AG10803 (cell line): ENCODE measurements around the gene CBY2.
A peak's percentile ranks its signal among the peaks of the same experiment; 100 is the strongest.

Experiments used
- DNase-seq: peaks from one replicate; pipeline ENCODE4 v3.0.0; 2010; ENCODE audit warnings: low read depth
- H3K4me3 ChIP-seq: 2 replicates; pipeline ENCODE4 v1.5.1; 2011; ENCODE audit warnings: mild to moderate bottlenecking, low read length, control low read depth
- TF ChIP-seq, protein P1 (sequence below): conservative IDR thresholded peaks from 2 replicates; pipeline ENCODE4 v1.5.1; 2011; ENCODE audit warnings: mild to moderate bottlenecking, low read length, control low read depth, inconsistent platforms

The CBY2 gene

DNA sequence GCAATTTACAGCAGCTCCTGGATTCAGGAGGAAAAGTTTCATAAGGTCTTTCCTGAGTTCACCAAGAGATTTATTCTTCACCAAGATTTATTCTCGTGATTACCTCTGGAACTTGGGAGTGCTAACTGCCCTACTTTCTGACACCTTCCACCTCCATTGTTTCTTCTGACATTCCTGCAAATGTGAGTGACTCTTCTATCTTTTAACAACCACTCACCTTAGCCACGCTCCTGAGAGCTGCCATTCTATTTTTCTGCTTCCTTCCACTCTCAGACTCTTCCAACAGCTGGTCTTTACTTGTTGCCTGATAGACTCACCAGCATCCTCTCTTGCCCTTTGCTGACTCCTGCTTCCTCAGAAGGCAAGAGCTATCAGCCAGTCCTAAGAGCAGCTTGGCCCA is 11.5 kb upstream of the CBY2 start:
- no peak overlapping the region for H3K4me3 ChIP-seq
- TF ChIP-seq, protein P1, sequence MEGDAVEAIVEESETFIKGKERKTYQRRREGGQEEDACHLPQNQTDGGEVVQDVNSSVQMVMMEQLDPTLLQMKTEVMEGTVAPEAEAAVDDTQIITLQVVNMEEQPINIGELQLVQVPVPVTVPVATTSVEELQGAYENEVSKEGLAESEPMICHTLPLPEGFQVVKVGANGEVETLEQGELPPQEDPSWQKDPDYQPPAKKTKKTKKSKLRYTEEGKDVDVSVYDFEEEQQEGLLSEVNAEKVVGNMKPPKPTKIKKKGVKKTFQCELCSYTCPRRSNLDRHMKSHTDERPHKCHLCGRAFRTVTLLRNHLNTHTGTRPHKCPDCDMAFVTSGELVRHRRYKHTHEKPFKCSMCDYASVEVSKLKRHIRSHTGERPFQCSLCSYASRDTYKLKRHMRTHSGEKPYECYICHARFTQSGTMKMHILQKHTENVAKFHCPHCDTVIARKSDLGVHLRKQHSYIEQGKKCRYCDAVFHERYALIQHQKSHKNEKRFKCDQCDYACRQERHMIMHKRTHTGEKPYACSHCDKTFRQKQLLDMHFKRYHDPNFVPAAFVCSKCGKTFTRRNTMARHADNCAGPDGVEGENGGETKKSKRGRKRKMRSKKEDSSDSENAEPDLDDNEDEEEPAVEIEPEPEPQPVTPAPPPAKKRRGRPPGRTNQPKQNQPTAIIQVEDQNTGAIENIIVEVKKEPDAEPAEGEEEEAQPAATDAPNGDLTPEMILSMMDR, result no peak
- DNase-seq, result no peak

DNA sequence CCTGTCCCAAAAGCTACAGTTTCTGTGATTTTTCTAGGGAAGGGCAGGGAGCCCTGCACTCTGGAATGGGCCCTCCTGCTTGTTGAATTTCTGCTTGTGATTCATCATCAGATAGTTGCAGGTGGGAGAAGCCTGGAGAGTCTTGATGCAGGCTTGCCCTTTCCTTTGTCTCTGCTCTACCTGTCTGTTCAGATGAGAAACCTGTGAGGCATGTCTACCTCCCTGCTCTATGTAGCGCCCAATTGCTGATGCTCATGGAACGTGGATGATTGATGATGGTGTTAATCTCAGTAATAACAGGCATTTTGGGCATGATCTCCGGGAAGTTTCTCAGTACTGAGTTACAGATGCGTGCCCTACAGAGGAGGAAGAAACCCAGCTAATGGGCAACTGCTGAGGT is 10.9 kb upstream of the CBY2 start:
- TF ChIP-seq, protein P1, result no peak
- no peak for DNase-seq

DNA sequence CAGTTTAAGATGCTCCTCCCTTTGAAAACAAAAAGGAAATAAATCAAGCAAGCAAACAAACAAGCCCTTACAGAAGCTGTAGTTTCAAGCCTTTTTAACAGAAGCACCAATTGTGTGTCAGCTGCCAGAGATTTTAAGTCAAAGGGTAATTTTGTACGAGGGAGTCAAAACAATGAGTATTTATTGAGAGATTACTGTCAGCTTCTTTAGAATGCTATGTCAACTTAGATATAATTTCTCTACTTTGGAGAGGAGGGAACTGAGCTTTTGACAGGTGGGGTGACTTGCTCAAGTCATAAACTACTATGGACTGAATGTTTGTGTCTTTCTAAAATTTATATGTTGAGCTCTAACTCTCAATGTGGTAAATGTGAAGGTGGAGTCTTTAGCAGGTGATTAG is 10.5 kb upstream of the CBY2 start:
- H3K4me3 ChIP-seq, result no peak overlapping the region
- TF ChIP-seq, protein P1, result no peak
- no peak for DNase-seq

More for the DNA sequence above, 10.9 kb upstream of the CBY2 start:
- no peak overlapping the region for H3K4me3 ChIP-seq

DNA sequence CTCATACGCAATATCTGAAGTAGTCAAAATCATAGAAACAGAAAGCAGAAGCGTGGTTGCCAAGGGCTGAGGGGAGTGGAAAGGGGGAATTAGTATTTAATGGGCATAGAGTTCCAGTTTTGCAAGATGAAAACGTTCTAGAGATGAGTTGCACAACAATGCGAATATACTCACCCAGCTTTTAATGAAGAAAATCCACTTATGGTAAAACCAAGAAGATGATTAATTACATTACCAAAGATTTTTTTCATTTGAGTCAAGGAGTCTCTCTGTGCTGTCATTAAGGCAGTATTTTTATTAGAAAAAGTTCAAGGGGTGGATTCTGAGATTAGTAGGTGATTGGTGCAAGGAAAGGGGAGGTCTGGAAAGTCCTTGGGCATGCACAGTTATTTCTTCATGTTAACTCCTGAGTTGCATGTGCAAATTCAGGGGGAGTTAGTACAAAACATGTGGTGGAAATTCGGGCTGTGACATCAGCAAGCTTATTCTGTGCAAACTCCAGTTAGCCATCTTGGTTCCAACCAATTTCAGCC is 6.9 kb upstream of the CBY2 start:
- H3K4me3 ChIP-seq, result no peak overlapping the region
- TF ChIP-seq, protein P1, result no peak
- peak; percentile 17 for DNase-seq

DNA sequence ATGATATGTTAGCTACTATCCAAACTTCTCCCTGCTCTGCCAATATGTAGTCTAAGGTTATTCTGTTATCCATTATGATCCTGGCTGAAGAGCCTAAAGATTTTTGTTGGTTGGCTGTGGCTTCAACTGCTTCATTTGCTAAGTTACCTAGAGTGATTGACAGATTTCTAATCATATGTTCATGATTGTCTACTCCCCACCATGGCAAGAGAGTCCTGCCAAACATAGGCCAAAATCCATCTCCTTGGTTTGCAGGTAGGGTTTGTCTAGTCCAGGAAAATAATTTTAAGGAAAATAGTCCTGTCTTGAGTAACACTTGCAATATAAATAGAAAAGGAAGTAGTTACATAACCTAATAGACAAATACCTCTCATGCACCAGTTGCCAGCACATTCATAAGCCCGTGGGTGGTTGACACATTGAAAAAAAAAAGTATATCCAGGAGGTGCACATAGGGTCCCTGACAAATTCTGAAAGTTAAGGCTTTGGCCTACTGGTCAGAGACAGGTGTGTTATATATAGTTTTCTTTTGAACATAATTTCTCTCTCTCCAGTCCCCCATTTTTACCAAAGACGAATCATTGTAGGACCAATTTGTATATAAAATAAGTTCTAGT is 5.4 kb upstream of the CBY2 start:
- TF ChIP-seq, protein P1, result no peak
- no peak overlapping the region for H3K4me3 ChIP-seq

DNA sequence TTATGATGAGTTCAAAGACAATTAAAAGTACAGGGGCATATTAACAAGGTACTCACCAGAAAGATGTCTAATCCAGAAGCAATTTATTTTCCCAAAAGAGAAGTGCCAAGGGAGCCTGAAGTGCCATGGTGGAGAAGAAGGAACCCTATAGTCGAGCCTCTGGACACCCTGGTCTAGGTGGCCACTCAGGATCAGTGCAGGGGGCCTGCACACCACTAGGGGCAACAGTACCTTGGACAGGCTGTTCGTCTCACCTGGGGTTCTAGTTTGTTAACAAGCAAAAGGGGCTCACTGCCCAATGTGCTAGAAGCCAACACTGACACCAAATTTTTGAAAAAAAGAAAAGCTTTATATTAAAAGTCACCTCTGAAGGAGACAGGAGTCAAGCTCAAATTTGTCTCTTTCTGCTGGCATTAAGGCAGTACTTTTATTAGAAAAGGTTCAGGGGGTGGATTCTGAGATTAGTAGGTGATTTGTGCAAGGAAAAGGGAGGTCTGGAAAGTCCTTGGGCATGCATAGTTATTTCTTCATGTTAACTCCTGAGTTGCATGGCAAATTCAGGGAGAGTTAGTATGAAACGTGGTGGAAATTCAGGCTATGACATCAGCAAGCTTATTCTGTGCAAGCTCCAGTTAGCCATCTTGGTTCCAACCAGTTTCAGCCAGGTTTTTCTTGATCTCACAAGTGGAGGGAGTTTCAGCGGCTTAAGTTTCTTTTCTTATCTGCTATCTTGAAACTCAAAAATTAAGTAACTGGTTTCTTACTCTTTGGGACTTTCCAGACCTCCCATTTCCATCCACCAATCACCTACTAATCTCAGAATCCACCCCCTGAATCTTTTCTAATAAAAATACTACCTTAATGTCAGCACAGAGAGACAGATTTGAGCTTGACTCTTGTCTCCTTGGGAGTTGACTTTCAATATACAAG is 884 bp upstream of the CBY2 start:
- DNase-seq, result no peak
- H3K4me3 ChIP-seq, result no peak overlapping the region
- TF ChIP-seq, protein P1, result no peak

More for the DNA sequence above, 5.4 kb upstream of the CBY2 start:
- no peak for DNase-seq
